Stimulated activated CD4-positive, alpha-beta T cell treated with anti-CD3 and anti-CD28 coated beads, Interleukin-4, amount 100 ng/mL, for 48 hours (primary cell): ENCODE results near the gene RNF40.
"Not testable (repeated sequence)": the region's sequence is repeated elsewhere in the genome, so short reads cannot be mapped to it uniquely, and the experiment has no call there.

ENCODE experiments used
- DNase-seq, 2 donors: peaks; one replicate each; pipeline ENCODE4 v3.0.0-alpha.2; 2020; ENCODE audit warnings: low read depth in 2 of 2

The RNF40 gene

GRCh38 chr16:30820952-30821421 is 58.9 kb downstream of the RNF40 start:
- DNase-seq = no peak

GRCh38 chr16:30821441-30821840 is 59.3 kb downstream of the RNF40 start:
- not testable (repeated sequence) for DNase-seq

GRCh38 chr16:30821891-30822290 is 59.8 kb downstream of the RNF40 start:
- no peak for DNase-seq
